Stimulated activated CD8-positive, alpha-beta memory T cell treated with anti-CD3 and anti-CD28 coated beads, Interleukin-12 subunit alpha, Interleukin-12 subunit beta, amount 100 ng/mL, for 4 hours (primary cell): Measurements from ENCODE around the gene TAS2R3.

ENCODE experiments used
- DNase-seq: peaks from one replicate; pipeline ENCODE4 v3.0.0-alpha.2; 2020; ENCODE audit warnings: low read depth

Gene TAS2R3

GRCh38 chr7:141785706-141786552, 22.0 kb downstream of the TAS2R3 start:
- no peak for DNase-seq

GRCh38 chr7:141788296-141788695, 24.4 kb downstream of the TAS2R3 start:
- DNase-seq = no peak

- no peak for DNase-seq
Observed at GRCh38 chr7:141789917-141790316, 26.0 kb downstream of the TAS2R3 start, which contains the start of gene TAS2R5. TSS of gene TAS2R5 (plus strand) at chr7:141790217. CDS start at chr7:141790362, 145 bp downstream.

- DNase-seq = no peak
Observed at GRCh38 chr7:141792526-141792925, 28.6 kb downstream of the TAS2R3 start.
